Esophagus muscularis mucosa (tissue), 4 donors: ENCODE measurements around the gene DNAH1.

Experiments
- EP300 ChIP-seq: sonication (generic); formaldehyde crosslinking; IDR thresholded peaks from one replicate; pipeline ENCODE4 v1.6.1; 2017; ENCODE audit warnings: antibody characterized with exemption
- POLR2A ChIP-seq: fragments of 450-650 bp; IDR thresholded peaks from one replicate; pipeline ENCODE4 v1.6.1; 2017; ENCODE audit warnings: antibody characterized with exemption, moderate library complexity, mild to moderate bottlenecking, low read depth
- POLR2AphosphoS5 ChIP-seq, 2 donors: sonication (generic); formaldehyde crosslinking; IDR thresholded peaks; one replicate each; pipeline ENCODE4 v1.6.1; 2017; ENCODE audit warnings: antibody characterized with exemption in 2 of 2
- TF ChIP-seq, protein P1 (sequence below), 3 experiments: fragments of 200-600 bp in 2 of 3; fragments of 450-650 bp in 1 of 3; sonication (generic) in 2 of 3; IDR thresholded peaks; one replicate each; pipeline ENCODE4 v1.5.1; 2017 to 2019; ENCODE audit warnings: antibody characterized with exemption in 3 of 3, mild to moderate bottlenecking in 2 of 3, moderate library complexity in 1 of 3

GRCh38 chr3:52292247-52293065 lies 23.7 kb upstream of the DNAH1 start:
- TF ChIP-seq, protein P1, sequence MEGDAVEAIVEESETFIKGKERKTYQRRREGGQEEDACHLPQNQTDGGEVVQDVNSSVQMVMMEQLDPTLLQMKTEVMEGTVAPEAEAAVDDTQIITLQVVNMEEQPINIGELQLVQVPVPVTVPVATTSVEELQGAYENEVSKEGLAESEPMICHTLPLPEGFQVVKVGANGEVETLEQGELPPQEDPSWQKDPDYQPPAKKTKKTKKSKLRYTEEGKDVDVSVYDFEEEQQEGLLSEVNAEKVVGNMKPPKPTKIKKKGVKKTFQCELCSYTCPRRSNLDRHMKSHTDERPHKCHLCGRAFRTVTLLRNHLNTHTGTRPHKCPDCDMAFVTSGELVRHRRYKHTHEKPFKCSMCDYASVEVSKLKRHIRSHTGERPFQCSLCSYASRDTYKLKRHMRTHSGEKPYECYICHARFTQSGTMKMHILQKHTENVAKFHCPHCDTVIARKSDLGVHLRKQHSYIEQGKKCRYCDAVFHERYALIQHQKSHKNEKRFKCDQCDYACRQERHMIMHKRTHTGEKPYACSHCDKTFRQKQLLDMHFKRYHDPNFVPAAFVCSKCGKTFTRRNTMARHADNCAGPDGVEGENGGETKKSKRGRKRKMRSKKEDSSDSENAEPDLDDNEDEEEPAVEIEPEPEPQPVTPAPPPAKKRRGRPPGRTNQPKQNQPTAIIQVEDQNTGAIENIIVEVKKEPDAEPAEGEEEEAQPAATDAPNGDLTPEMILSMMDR (IDR thresholded peaks at IDR 0.05) = no peak
- TF ChIP-seq POLR2A = no peak
- no peak for TF ChIP-seq POLR2AphosphoS5 (IDR thresholded peaks at IDR 0.05)
- no peak for TF ChIP-seq EP300
